ENCODE results near the gene OTULIN.

The OTULIN gene

GRCh38 chr5:14698495-14698894, 34.0 kb downstream of the OTULIN start:
- DNase-seq (ENCODE audit: low read depth): no peak

- DNase-seq (ENCODE audit: low read depth): no peak
Observed at GRCh38 chr5:14699159-14699558, 34.6 kb downstream of the OTULIN start.

GRCh38 chr5:14699807-14700400, 35.4 kb downstream of the OTULIN start:
- DNase-seq (ENCODE audit: low read depth): no peak

- no peak for DNase-seq (ENCODE audit: low read depth)
Observed at GRCh38 chr5:14700478-14701436, 36.2 kb downstream of the OTULIN start.

- DNase-seq (ENCODE audit: low read depth): no peak
Observed at GRCh38 chr5:14701556-14701955, 37.0 kb downstream of the OTULIN start.

- DNase-seq (ENCODE audit: low read depth): no peak
Observed at GRCh38 chr5:14702238-14702839, 37.8 kb downstream of the OTULIN start.

- DNase-seq (ENCODE audit: low read depth): no peak
Observed at GRCh38 chr5:14705556-14705955, 41.0 kb downstream of the OTULIN start.

GRCh38 chr5:14706615-14707021, 42.1 kb downstream of the OTULIN start:
- DNase-seq (ENCODE audit: low read depth): no peak

GRCh38 chr5:14707811-14708390, 43.4 kb downstream of the OTULIN start:
- no peak for DNase-seq (ENCODE audit: low read depth)

GRCh38 chr5:14708551-14708950, 44.0 kb downstream of the OTULIN start:
- no peak for DNase-seq (ENCODE audit: low read depth)

GRCh38 chr5:14710313-14710994, 45.9 kb downstream of the OTULIN start:
- no peak for DNase-seq (ENCODE audit: low read depth)

- no peak for DNase-seq (ENCODE audit: low read depth)
Observed at GRCh38 chr5:14712131-14712530, 47.6 kb downstream of the OTULIN start.

GRCh38 chr5:14712666-14713065, 48.1 kb downstream of the OTULIN start:
- no peak for DNase-seq (ENCODE audit: low read depth)

GRCh38 chr5:14713476-14714390, 49.2 kb downstream of the OTULIN start:
- no peak for DNase-seq (ENCODE audit: low read depth)

GRCh38 chr5:14714706-14715105, 50.2 kb downstream of the OTULIN start:
- DNase-seq (ENCODE audit: low read depth): no peak

GRCh38 chr5:14715481-14715880, 51.0 kb downstream of the OTULIN start:
- no peak for DNase-seq (ENCODE audit: low read depth)

GRCh38 chr5:14716755-14717752, 52.5 kb downstream of the OTULIN start:
- no peak for DNase-seq (ENCODE audit: low read depth)

GRCh38 chr5:14718778-14719177, 54.3 kb downstream of the OTULIN start:
- no peak for DNase-seq (ENCODE audit: low read depth)

GRCh38 chr5:14720236-14720923, 55.9 kb downstream of the OTULIN start:
- DNase-seq (ENCODE audit: low read depth): no peak

All from stimulated activated CD8-positive, alpha-beta memory T cell treated with anti-CD3 and anti-CD28 coated beads, Interleukin-12 subunit alpha, Interleukin-12 subunit beta, amount 100 ng/mL, for 1 hour (primary cell).